Fibroblast of skin of right biceps (primary cell): ENCODE measurements around the gene CBX7.
A peak's percentile ranks its signal among the peaks of the same experiment; 100 is the strongest.
"Not testable (repeated sequence)": the region's sequence is repeated elsewhere in the genome, so short reads cannot be mapped to it uniquely, and the experiment has no call there.

Experiments used
- DNase-seq: peaks from one replicate; pipeline ENCODE4 v3.0.0-alpha.2; 2013

CBX7 gene

GRCh38 chr22:39173787-39174497, 21.5 kb upstream of the CBX7 start:
- DNase-seq = no peak

- DNase-seq = no peak
Measured at GRCh38 chr22:39173050-39173706, 20.7 kb upstream of the CBX7 start.

- not testable (repeated sequence) for DNase-seq
Measured at GRCh38 chr22:39172265-39173049, 20.0 kb upstream of the CBX7 start.

GRCh38 chr22:39171623-39172264, 19.3 kb upstream of the CBX7 start:
- DNase-seq = no peak

- DNase-seq = peak; percentile 69
Measured at GRCh38 chr22:39170825-39171622, 18.5 kb upstream of the CBX7 start.

GRCh38 chr22:39169797-39170466, 17.5 kb upstream of the CBX7 start:
- DNase-seq = no peak

- no peak for DNase-seq
Measured at GRCh38 chr22:39166547-39166946, 14.1 kb upstream of the CBX7 start.

GRCh38 chr22:39156093-39156492, 3.6 kb upstream of the CBX7 start:
- not testable (repeated sequence) for DNase-seq

- no peak for DNase-seq
Measured at GRCh38 chr22:39155421-39155820, 2.9 kb upstream of the CBX7 start.

- no peak for DNase-seq
Measured at GRCh38 chr22:39153220-39153717, 789 bp upstream of the CBX7 start.

- no peak for DNase-seq
Measured at GRCh38 chr22:39152024-39152510, 413 bp downstream of the CBX7 start.

GRCh38 chr22:39151329-39151975, 1.0 kb downstream of the CBX7 start:
- DNase-seq = no peak

GRCh38 chr22:39150848-39151215, 1.6 kb downstream of the CBX7 start:
- no peak for DNase-seq

- no peak for DNase-seq
Measured at GRCh38 chr22:39149915-39150847, 2.3 kb downstream of the CBX7 start.

- no peak for DNase-seq
Measured at GRCh38 chr22:39148727-39149535, 3.5 kb downstream of the CBX7 start.

GRCh38 chr22:39148026-39148726, 4.3 kb downstream of the CBX7 start:
- no peak for DNase-seq

- DNase-seq = no peak
Measured at GRCh38 chr22:39147335-39148025, 5.0 kb downstream of the CBX7 start.
